ENCODE data around the gene PSMD14. TPM values are rescaled to one million over a fixed set of nuclear protein-coding genes. Genes with fewer than 3 reads are reported as not detected.
"Not testable (repeated sequence)": the region's sequence is repeated elsewhere in the genome, so short reads cannot be mapped to it uniquely, and the experiment has no call there.

The PSMD14 gene
- total and polyA plus RNA-seq, 2 of the 13 experiments (the other 11 are each of a cell fraction or from before 2014, with no cell fraction given): 60.6 to 149 TPM

DNA sequence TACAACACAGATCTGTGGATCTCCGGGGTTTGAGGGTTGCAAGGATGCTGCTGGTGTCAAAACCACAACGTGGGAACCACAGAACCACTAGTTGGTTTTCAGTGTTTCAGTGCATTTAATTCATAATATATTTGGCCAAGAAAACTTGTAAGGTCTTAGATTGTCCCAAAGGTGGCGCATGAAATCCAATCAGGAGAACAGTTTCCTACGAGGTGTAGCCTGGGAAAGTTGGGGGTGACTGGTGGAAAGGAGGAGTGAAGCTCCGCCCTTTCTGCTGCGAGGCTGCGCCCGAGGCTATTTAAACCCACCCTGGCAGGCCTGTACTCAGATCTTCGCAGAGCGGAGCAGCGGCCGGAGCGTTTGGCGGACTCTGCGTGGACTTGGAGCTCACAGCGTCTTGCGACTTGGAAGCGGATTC is 27.3 kb upstream of the PSMD14 start:
- H3K27ac ChIP-seq (ENCODE audit: extremely low read length, insufficient read depth, low read length); in situ Hi-C loops (cut with HindIII; ENCODE audit: extremely low pct_ligation_motif_present, low pct_unique_long_range_greater_than_20kb); H2AFZ ChIP-seq (ENCODE audit: low read length); CTCF ChIA-PET (ENCODE audit: low intra/inter-chr PET ratio, low total read pairs); H3K36me3 ChIP-seq (replicated peaks in 1 of 2; ENCODE audit: control insufficient read depth in 1 of 2, insufficient read depth in 2 of 2, low read length in 2 of 2); H3K9ac ChIP-seq (ENCODE audit: insufficient read depth, low read depth, low read length); FAIRE-seq; H3K79me2 ChIP-seq (ENCODE audit: insufficient read depth, low read length); H3K27me3 ChIP-seq (ENCODE audit: control insufficient read depth in 1 of 2, insufficient read depth in 2 of 2, low read length in 2 of 2); H3K4me3 ChIP-seq (replicated peaks in 1 of 3; ENCODE audit: insufficient read depth in 1 of 3, low read depth in 2 of 3, low read length in 3 of 3); ATAC-seq; H3K9me3 ChIP-seq (ENCODE audit: low read length); BruUV-seq (replicated peaks); H3K4me1 ChIP-seq (ENCODE audit: insufficient read depth, low read length); H3K4me2 ChIP-seq (ENCODE audit: low read depth, low read length); H4K20me1 ChIP-seq (ENCODE audit: insufficient read depth, low read length); POLR2A ChIA-PET: not testable (repeated sequence)
- DNase-seq (ENCODE audit: low spot score): peak; percentile 33
- peak; percentile 28; the same call in 1 of the 2 replicates for TF ChIP-seq ZNF768 (CRISPR knock-in tag; IDR thresholded peaks at IDR 0.05)
- TF ChIP-seq, protein P1, sequence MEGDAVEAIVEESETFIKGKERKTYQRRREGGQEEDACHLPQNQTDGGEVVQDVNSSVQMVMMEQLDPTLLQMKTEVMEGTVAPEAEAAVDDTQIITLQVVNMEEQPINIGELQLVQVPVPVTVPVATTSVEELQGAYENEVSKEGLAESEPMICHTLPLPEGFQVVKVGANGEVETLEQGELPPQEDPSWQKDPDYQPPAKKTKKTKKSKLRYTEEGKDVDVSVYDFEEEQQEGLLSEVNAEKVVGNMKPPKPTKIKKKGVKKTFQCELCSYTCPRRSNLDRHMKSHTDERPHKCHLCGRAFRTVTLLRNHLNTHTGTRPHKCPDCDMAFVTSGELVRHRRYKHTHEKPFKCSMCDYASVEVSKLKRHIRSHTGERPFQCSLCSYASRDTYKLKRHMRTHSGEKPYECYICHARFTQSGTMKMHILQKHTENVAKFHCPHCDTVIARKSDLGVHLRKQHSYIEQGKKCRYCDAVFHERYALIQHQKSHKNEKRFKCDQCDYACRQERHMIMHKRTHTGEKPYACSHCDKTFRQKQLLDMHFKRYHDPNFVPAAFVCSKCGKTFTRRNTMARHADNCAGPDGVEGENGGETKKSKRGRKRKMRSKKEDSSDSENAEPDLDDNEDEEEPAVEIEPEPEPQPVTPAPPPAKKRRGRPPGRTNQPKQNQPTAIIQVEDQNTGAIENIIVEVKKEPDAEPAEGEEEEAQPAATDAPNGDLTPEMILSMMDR (CRISPR knock-in tag; IDR thresholded peaks at IDR 0.05): peak; percentile 45; the same call in 1 of the 2 replicates
- TF ChIP-seq RAD21 (CRISPR knock-in tag; IDR thresholded peaks at IDR 0.05): 0 out of 2 replicates have a peak, but pooled peaks have one; percentile 14
- peak; percentile 57 for TF ChIP-seq STAG1 (CRISPR knock-in tag; IDR thresholded peaks at IDR 0.05)
- TF ChIP-seq, protein P2, sequence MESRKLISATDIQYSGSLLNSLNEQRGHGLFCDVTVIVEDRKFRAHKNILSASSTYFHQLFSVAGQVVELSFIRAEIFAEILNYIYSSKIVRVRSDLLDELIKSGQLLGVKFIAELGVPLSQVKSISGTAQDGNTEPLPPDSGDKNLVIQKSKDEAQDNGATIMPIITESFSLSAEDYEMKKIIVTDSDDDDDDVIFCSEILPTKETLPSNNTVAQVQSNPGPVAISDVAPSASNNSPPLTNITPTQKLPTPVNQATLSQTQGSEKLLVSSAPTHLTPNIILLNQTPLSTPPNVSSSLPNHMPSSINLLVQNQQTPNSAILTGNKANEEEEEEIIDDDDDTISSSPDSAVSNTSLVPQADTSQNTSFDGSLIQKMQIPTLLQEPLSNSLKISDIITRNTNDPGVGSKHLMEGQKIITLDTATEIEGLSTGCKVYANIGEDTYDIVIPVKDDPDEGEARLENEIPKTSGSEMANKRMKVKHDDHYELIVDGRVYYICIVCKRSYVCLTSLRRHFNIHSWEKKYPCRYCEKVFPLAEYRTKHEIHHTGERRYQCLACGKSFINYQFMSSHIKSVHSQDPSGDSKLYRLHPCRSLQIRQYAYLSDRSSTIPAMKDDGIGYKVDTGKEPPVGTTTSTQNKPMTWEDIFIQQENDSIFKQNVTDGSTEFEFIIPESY (CRISPR knock-in tag; IDR thresholded peaks at IDR 0.05): peak; percentile 39; the same call in 1 of the 2 replicates
- intact Hi-C loops (cut with micrococcal nuclease; ENCODE audit: unreplicated experiment): loop anchor here (1.0 to 10.0 kb wide), 3 partner anchors 276 to 664 kb away; no protein-coding TSS in a partner anchor
- 64% methylated on average over 18 of the region's 18 CpGs for WGBS (ENCODE audit: low lambda C conversion rate)

DNA sequence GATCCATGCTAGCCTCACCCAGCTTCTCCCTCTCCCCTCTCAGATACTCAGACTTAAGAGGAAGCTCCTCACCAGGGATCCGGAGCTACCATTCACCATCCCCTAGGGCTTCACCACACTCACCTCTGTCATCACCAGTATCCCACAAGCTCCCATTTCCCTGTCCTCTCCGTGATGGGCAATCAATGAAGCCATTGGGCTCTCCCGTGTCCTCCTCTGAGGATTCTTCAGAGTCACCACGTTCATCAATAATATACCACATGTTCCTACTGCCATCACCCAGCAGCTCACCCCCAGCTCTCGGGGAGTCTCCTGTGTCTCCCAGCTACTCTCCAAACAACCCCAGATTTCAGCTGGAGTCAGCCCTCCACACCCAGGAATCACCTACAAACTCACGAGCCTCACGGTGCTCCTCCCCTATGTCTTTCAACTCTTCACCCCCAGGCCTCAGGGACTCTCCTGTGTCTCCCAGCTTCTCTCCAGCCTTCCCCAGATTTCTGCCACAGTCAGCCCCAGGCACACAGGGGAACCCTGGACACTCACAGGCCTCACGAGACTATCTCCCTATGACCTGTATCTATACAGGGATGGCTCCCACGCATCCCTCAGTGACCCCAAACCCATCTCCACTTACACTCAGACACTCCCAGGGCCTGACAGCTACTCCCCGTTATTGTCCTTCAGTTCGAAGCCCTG is 26.5 kb upstream of the PSMD14 start:
- CTCF ChIA-PET (ENCODE audit: low intra/inter-chr PET ratio, low total read pairs); BruUV-seq (replicated peaks); H2AFZ ChIP-seq (ENCODE audit: low read length); H3K4me3 ChIP-seq (replicated peaks in 1 of 3; ENCODE audit: insufficient read depth in 1 of 3, low read depth in 2 of 3, low read length in 3 of 3); in situ Hi-C loops (cut with HindIII; ENCODE audit: extremely low pct_ligation_motif_present, low pct_unique_long_range_greater_than_20kb); H3K9me3 ChIP-seq (ENCODE audit: low read length); H3K4me2 ChIP-seq (ENCODE audit: low read depth, low read length); H3K79me2 ChIP-seq (ENCODE audit: insufficient read depth, low read length); H3K36me3 ChIP-seq (replicated peaks in 1 of 2; ENCODE audit: control insufficient read depth in 1 of 2, insufficient read depth in 2 of 2, low read length in 2 of 2); H3K27ac ChIP-seq (ENCODE audit: extremely low read length, insufficient read depth, low read length); H3K27me3 ChIP-seq (ENCODE audit: control insufficient read depth in 1 of 2, insufficient read depth in 2 of 2, low read length in 2 of 2); H3K4me1 ChIP-seq (ENCODE audit: insufficient read depth, low read length); ATAC-seq; FAIRE-seq; H4K20me1 ChIP-seq (ENCODE audit: insufficient read depth, low read length); DNase-seq (ENCODE audit: low spot score); H3K9ac ChIP-seq (ENCODE audit: insufficient read depth, low read depth, low read length): not testable (repeated sequence)
- intact Hi-C loops (cut with micrococcal nuclease; ENCODE audit: unreplicated experiment): loop anchor here (1.0 to 10.0 kb wide), 3 partner anchors 276 to 663 kb away; no protein-coding TSS in a partner anchor
- WGBS (ENCODE audit: low lambda C conversion rate): 28% methylated on average over 11 of the region's 11 CpGs
- POLR2A ChIA-PET: interaction anchor here (0.8 kb wide), 1 partner anchor 26 kb away, joined by 3 read pairs; the partner anchor contains the start of gene PSMD14

DNA sequence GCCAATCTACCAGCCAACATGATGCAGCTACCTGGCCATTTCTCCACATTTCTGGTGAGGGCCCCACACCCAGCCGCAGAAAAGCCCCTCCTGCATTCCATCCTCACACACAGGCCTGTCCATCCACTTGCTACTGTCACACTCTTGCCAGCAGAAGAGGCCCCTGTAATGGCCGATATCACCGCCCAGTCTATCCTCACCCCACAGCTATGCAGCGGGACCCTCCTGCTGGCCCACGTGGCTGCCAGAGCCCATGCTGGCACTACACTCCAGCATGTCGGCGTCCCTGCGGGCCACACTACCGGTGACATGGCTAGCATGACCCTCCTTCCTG is 25.9 kb upstream of the PSMD14 start:
- not testable (repeated sequence) for H3K9me3 ChIP-seq (ENCODE audit: low read length)

More for the DNA sequence above, 25.9 kb upstream of the PSMD14 start:
- H3K4me1 ChIP-seq (ENCODE audit: insufficient read depth, low read length); BruUV-seq (replicated peaks); H3K4me2 ChIP-seq (ENCODE audit: low read depth, low read length); H4K20me1 ChIP-seq (ENCODE audit: insufficient read depth, low read length); ATAC-seq; H2AFZ ChIP-seq (ENCODE audit: low read length); in situ Hi-C loops (cut with HindIII; ENCODE audit: extremely low pct_ligation_motif_present, low pct_unique_long_range_greater_than_20kb); H3K4me3 ChIP-seq (replicated peaks in 1 of 3; ENCODE audit: insufficient read depth in 1 of 3, low read depth in 2 of 3, low read length in 3 of 3); CTCF ChIA-PET (ENCODE audit: low intra/inter-chr PET ratio, low total read pairs); FAIRE-seq; DNase-seq (ENCODE audit: low spot score); H3K36me3 ChIP-seq (replicated peaks in 1 of 2; ENCODE audit: control insufficient read depth in 1 of 2, insufficient read depth in 2 of 2, low read length in 2 of 2); H3K9ac ChIP-seq (ENCODE audit: insufficient read depth, low read depth, low read length); H3K79me2 ChIP-seq (ENCODE audit: insufficient read depth, low read length); H3K27me3 ChIP-seq (ENCODE audit: control insufficient read depth in 1 of 2, insufficient read depth in 2 of 2, low read length in 2 of 2); H3K27ac ChIP-seq (ENCODE audit: extremely low read length, insufficient read depth, low read length): not testable (repeated sequence)
- POLR2A ChIA-PET: interaction anchor here (0.8 kb wide), 1 partner anchor 26 kb away, joined by 3 read pairs; the partner anchor contains the start of gene PSMD14
- WGBS (ENCODE audit: low lambda C conversion rate): 70% methylated on average over 9 of the region's 9 CpGs
- intact Hi-C loops (cut with micrococcal nuclease; ENCODE audit: unreplicated experiment): loop anchor here (5.0 to 10.0 kb wide), 2 partner anchors 275 to 663 kb away; no protein-coding TSS in a partner anchor

Measured in HepG2 (cell line).